HG02623 (cell line): Measurements from ENCODE around the gene BCL7B.
"Not testable (repeated sequence)": the region's sequence is repeated elsewhere in the genome, so short reads cannot be mapped to it uniquely, and the experiment has no call there.

Experiments used
- ATAC-seq: cut with Tn5 transposase; IDR thresholded peaks from one replicate; pipeline ENCODE4 v1.9.1; 2021; ENCODE audit warnings: moderate library complexity; ENCODE audit not compliant: unreplicated experiment

The BCL7B gene

GRCh38 chr7:73573276-73573675 lies 15.8 kb upstream of the BCL7B start:
- ATAC-seq = no peak

DNA sequence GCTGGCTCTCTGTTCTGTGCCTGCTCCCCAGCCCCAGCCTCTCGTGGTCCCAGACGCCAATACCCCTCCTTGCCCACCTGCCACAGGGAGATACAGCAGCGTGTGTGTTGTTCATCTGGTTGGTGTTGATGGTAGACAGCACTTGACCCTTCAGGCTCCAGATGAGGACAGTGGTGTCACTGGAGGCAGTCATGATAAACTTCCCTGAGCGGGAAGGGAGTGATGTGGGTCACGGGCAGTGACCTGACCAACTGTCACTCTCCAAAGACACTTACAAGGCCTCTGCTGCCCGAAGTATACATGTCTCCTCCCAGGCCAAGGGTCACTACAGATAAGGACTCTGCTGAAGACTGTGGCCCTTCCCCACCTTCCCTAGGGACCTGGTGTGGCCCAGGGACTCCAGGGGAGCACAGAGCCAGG lies 15.3 kb upstream of the BCL7B start:
- no peak for ATAC-seq

- no peak for ATAC-seq
Observed at GRCh38 chr7:73570977-73571376, 13.5 kb upstream of the BCL7B start.

DNA sequence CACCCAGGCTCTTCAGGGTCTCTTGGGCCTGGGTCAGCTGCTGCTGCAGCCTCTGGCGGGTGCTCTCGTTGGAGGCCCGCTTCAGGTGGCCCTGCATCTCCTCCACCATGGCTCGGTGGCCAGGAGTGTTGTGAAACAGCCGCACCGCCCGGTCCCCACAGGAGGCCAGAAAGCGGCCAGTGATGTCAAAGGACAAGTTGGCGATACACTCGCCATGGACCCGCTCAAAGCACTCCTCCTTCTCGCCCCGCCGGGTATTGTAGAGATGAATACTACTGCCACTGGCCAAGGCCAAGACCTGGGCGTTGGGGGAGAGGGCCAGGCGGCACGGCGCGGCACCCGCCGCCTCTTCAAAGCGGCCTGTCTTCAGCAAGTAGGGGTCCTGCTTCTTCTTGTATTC lies 13.0 kb upstream of the BCL7B start:
- no peak for ATAC-seq

GRCh38 chr7:73569042-73569608 lies 11.6 kb upstream of the BCL7B start:
- no peak for ATAC-seq

DNA sequence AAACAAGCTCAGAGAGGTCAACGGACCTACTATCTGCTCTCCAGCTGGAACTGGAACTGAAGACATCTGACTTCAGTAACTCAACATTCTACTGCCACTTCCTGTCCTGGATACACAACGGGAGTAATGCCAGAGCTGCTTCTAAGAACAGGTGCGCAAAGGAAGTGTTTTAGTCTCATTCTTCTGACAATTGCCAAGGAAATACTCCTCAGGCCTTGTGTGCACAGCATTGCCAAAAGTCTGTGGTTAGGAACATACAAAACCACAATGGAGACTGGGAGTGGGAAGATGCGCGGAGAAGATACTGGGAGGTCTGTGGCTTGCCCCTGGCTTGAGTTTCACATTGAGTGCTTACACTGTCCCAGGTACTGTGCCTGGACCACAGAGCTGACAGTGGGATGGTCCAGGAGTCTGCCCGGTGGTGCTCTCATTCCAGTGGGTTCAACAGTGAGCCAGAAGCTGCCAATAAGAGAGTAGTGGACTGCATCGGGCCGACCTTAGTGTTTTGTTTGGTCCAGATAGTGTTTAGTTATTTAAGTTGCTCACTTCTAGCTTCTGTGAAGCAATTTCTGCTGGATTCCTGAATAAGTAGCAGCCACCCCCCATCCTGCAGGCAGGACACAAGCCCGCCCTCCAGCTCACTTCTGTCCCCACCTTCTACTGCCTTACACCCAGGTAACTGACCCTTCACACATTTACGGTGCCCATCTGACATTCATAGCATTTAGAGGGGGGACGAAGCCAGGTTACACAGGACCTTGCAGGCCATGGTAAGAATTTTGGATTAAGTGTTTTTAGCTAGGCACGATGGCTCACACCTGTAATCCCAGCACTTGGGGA lies 10.6 kb upstream of the BCL7B start:
- no peak for ATAC-seq

- ATAC-seq = no peak
Observed at GRCh38 chr7:73567140-73567539, 9.7 kb upstream of the BCL7B start.

DNA sequence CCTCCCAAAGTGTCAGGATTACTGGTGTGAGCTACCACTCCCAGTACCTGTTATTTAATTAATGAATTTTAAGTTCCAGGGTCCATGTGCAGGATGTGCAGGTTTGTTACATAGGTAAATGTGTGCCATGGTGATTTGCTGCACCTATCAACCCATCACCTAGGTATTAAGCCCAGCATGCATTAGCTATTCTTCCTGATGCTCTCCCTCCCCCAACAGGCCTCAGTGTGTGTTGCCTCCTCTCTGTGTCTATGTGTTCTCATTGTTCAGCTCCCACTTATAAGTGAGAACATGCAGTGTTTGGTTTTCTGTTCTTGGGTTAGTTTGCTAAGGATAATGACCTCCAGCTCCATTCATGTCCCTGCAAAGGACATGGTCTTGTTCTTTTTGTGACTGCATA lies 8.9 kb upstream of the BCL7B start:
- ATAC-seq = not testable (repeated sequence)

DNA sequence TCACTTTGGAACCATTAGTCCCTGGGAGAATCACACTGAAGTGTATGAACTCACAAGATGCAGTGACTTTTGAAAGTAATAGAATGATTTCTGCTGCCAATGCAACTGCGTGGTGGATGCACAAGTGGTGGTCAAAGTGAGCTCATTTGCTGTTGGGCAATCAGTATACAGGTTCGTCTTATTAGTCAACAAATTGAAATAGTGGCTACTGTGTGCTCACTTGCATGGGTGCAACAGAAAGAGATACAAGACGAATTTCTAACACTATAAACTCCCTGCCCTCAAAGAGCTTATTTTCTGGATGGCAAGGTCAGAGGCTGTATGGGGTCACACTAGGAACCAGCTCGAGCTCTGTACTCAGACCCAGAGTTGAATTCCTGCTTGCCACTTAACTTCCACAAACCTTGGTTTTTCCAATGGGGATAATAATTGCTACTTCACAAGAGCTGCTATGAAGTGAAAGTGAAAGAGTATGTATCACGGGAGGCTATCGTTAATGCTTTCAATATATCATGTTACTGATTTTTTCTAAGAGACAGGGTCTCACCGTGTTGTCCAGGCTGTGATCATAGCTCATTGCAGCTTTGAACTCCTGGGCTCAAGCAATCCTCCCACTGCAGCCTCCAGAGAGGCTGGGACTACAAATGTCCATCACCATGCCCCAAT lies 8.3 kb upstream of the BCL7B start:
- ATAC-seq = no peak

DNA sequence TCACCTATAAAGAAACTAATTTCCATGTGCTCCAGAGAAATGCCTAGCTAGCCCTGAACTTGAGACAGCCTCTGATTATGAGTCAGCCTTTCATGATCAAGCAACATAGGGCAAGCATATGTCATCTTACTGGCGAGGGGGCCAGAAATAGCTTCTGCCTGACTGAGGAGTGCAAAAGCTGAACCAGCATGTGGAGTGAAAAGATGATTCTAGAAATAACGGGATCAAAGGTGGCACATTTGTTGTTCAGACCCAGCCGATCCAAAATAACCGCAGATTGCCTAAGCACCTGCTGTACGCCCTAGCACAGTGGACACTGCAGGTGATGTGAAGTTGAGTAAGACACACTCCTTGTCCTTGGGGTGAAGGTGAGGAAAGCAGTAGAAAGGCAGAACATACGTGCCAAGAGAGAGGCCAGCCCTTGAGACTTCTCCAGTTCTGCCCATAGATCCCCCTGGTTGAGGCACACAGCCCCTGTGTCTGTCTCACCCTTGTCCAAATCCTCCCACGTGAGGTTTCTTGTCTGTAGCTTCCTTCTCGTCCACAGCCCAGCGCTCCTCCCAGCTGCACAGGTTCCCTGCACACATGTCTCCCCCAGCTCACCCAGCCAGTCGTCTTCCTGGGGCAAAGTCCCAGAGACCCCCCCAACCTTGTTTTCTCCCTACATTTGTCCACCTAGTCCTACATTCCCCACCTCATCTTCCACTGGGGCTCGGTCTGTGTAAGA lies 2.8 kb upstream of the BCL7B start:
- no peak for ATAC-seq

GRCh38 chr7:73557108-73557396 lies 438 bp downstream of the BCL7B start:
- peak; percentile 78 for ATAC-seq

GRCh38 chr7:73556208-73557107 lies 1.0 kb downstream of the BCL7B start:
- no peak for ATAC-seq

GRCh38 chr7:73555411-73555982 lies 2.0 kb downstream of the BCL7B start:
- ATAC-seq = no peak

DNA sequence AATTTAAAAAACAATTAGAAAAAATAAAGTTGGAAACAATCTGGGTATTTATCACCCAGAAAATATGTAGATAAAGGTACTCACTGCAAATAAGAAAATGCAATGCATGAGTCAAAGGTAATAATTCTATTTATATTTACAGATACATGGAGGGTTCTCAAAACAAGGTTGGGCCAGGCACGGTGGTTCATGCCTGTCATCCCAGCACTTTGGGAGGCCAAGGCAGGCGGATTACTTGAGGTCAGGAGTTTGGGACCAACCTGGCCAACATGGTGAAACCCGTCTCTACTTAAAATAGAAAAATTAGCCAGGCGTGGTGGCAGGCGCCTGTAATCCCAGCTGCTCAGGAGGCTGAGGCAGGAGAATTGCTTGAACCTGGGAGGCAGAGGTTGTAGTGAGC lies 7.4 kb downstream of the BCL7B start:
- ATAC-seq = not testable (repeated sequence)

- ATAC-seq = no peak
Observed at GRCh38 chr7:73549176-73549575, 8.3 kb downstream of the BCL7B start.

GRCh38 chr7:73547841-73548240 lies 9.6 kb downstream of the BCL7B start:
- no peak for ATAC-seq

DNA sequence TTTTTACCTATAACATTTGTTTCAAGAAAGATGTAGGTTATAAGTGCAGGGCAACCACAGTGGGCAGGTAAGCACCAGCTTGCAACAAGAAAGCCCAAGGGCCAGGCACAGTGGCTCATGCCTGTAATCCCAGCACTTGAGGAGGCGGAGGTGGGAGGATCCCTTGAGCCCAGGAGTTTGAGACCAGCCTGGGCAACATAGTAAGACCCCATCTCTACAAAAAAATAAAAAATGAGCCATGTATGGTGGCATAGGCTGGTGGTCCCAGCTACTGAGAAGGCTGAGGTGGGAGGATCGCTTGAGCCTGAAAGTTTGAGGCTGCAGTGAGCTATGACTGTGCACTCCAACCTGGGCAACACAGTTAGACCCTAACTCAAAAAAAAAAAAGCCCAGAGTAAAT lies 12.8 kb downstream of the BCL7B start:
- ATAC-seq = no peak

- ATAC-seq = no peak
Observed at GRCh38 chr7:73541722-73542121, 15.8 kb downstream of the BCL7B start.

DNA sequence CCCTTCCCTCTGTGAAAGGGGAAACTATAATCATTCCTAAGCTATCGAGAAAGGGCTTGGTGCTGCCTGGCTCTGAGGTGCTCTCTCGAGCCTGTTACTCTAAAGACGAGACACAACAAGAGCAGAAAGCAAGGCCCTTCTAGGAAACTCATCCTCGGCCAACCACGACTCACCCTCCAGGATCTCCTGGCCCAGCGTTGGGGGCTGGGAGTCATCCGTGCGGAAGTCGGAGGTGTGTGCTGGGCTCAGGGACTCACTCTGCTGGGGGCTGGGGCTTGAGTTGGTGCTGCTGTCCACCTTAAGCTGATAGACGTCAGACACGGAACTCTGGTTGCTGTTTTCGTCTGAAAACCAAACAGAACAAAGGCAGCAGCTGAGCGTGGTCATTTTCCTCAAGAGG lies 17.8 kb downstream of the BCL7B start:
- ATAC-seq = no peak

GRCh38 chr7:73538510-73538909 lies 19.0 kb downstream of the BCL7B start:
- ATAC-seq = not testable (repeated sequence)
